Measurements from ENCODE around the gene RACGAP1. TPM values are rescaled to one million over a fixed set of nuclear protein-coding genes. Genes with fewer than 3 reads are reported as not detected.
A peak's percentile ranks its signal among the peaks of the same experiment; 100 is the strongest.

The RACGAP1 gene
- total and polyA plus RNA-seq, 2 of the 4 experiments (the other 2 are of a cell fraction): 37.9 to 110 TPM

GRCh38 chr12:50057896-50058670 lies 32.8 kb upstream of the RACGAP1 start:
- H2AK5ac ChIP-seq (ENCODE audit: low read depth, low read length): 0 out of 2 replicates have a peak overlapping the region, but pooled peaks have one; percentile 43
- no peak overlapping the region for H3K23ac ChIP-seq (ENCODE audit: low read depth, low read length)
- H3K4me3 ChIP-seq (ENCODE audit: insufficient read depth, low read depth, low read length): peak overlapping the region; percentile 85
- H2BK120ac ChIP-seq (ENCODE audit: low read depth, low read length): no peak overlapping the region
- no peaks in the 10 kb centered on the region for H3K9me3 ChIP-seq (ENCODE audit: control insufficient read depth, insufficient read depth, low read length)
- dilution Hi-C loops (cut with HindIII; ENCODE audit: low sequenced_read_pairs, unreplicated experiment): no loop called here
- H2AK9ac ChIP-seq (replicated peaks; ENCODE audit: low read depth, low read length, poor library complexity): peak overlapping the region; percentile 75
- H3K4me1 ChIP-seq (ENCODE audit: control insufficient read depth, insufficient read depth, low read length): peaks cover 9% of the 10 kb centered on the region
- no peak overlapping the region for H4K5ac ChIP-seq (ENCODE audit: low read depth, low read length)
- no peak overlapping the region for H3K18ac ChIP-seq (ENCODE audit: low read depth, low read length)
- H3K79me1 ChIP-seq (ENCODE audit: low read depth in 1 of 2, low read length in 2 of 2): no peaks in the 10 kb centered on the region; a peak in 1 of 4 replicates
- intact Hi-C loops (cut with micrococcal nuclease): loop anchor here (2.0 kb wide), 1 partner anchor 281 kb away; no protein-coding TSS in a partner anchor
- H3K4ac ChIP-seq (ENCODE audit: low read depth, low read length): no peak overlapping the region
- no peaks in the 10 kb centered on the region for H3K9me1 ChIP-seq (ENCODE audit: insufficient read depth, low read length)
- no CpG with 5 or more reads among the region's 30 CpGs for WGBS, 2 experiments (ENCODE audit: extremely low coverage in 2 of 2, insufficient read length in 1 of 2)
- POLR2A ChIA-PET (ENCODE audit: unreplicated experiment): no interaction called here
- peak overlapping the region; percentile 83 for H3K4me2 ChIP-seq (ENCODE audit: low read depth, low read length)
- H4K8ac ChIP-seq (ENCODE audit: low read depth in 2 of 2, low read length in 2 of 2): no peak overlapping the region; a peak in 1 of 4 replicates
- no peak overlapping the region for H2BK20ac ChIP-seq (ENCODE audit: low read depth, low read length)
- DNase-seq (no peak), ATAC-seq (ENCODE audit: low read depth) (peak; percentile 19)
- CTCF ChIA-PET: interaction anchor here (1.7 kb wide), 1 partner anchor 91 kb away, joined by 6 read pairs; no protein-coding TSS in a partner anchor
- H3K9ac ChIP-seq (ENCODE audit: low read depth, low read length): peak overlapping the region; percentile 63
- no peak overlapping the region for H3K56ac ChIP-seq (ENCODE audit: extremely low read depth, insufficient read depth, low read length)
- peaks cover 7% of the 10 kb centered on the region; the same call in 1 of the 2 replicates for H4K20me1 ChIP-seq (ENCODE audit: insufficient read depth, low read length)
- no peak overlapping the region for H4K91ac ChIP-seq (ENCODE audit: insufficient read depth, low read depth, low read length)
- H2BK5ac ChIP-seq (ENCODE audit: low read depth, low read length, poor library complexity, severe bottlenecking): no peak overlapping the region
- TF ChIP-seq CHD1 (IDR thresholded peaks at IDR 0.05; ENCODE audit: low read depth, low read length): no peak
- no peak for TF ChIP-seq POLR2A (IDR thresholded peaks at IDR 0.05; ENCODE audit: low read depth, low read length)
- no peak for TF ChIP-seq RCOR1 (IDR thresholded peaks at IDR 0.05; ENCODE audit: insufficient replicate concordance, low read length)
- no peak for TF ChIP-seq MAZ (IDR thresholded peaks at IDR 0.05; ENCODE audit: borderline replicate concordance, low read depth, low read length)
- no peak for TF ChIP-seq CEBPB (IDR thresholded peaks at IDR 0.05; ENCODE audit: low read depth, low read length)
- TF ChIP-seq MAFK (IDR thresholded peaks at IDR 0.05; ENCODE audit: low read depth, low read length): no peak
- peaks cover 20% of the 10 kb centered on the region for H3K27me3 ChIP-seq (ENCODE audit: control insufficient read depth, insufficient read depth, low read length)
- no peak overlapping the region; the same call in 1 of the 2 replicates for H3K27ac ChIP-seq (ENCODE audit: insufficient read depth, low read length)
- BruUV-seq (replicated peaks): no TSS peak
- in situ Hi-C loops (cut with MboI; ENCODE audit: low sequenced_read_pairs): loop anchor here (5.0 kb wide), 1 partner anchor 86 kb away; the partner anchor contains the start of gene AQP6
- no peak overlapping the region for H2BK15ac ChIP-seq (ENCODE audit: low read depth, low read length)
- H2AFZ ChIP-seq (replicated peaks; ENCODE audit: low read length, poor library complexity): peak overlapping the region; percentile 90
- 0 out of 2 replicates have a peak, but pooled peaks cover 3% of the 10 kb centered on the region for H3K36me3 ChIP-seq (ENCODE audit: control insufficient read depth, insufficient read depth, low read length)
- H3K14ac ChIP-seq (replicated peaks; ENCODE audit: low read depth, low read length): no peak overlapping the region

Data from IMR-90 (cell line).